HG03045 (cell line): ENCODE data around the gene MMP15.
"Not testable (repeated sequence)": the region's sequence is repeated elsewhere in the genome, so short reads cannot be mapped to it uniquely, and the experiment has no call there.

Source experiments
- ATAC-seq: cut with Tn5 transposase; IDR thresholded peaks from one replicate; pipeline ENCODE4 v1.9.1; 2021; ENCODE audit warnings: mild to moderate bottlenecking, moderate library complexity; ENCODE audit not compliant: unreplicated experiment

The MMP15 gene

DNA sequence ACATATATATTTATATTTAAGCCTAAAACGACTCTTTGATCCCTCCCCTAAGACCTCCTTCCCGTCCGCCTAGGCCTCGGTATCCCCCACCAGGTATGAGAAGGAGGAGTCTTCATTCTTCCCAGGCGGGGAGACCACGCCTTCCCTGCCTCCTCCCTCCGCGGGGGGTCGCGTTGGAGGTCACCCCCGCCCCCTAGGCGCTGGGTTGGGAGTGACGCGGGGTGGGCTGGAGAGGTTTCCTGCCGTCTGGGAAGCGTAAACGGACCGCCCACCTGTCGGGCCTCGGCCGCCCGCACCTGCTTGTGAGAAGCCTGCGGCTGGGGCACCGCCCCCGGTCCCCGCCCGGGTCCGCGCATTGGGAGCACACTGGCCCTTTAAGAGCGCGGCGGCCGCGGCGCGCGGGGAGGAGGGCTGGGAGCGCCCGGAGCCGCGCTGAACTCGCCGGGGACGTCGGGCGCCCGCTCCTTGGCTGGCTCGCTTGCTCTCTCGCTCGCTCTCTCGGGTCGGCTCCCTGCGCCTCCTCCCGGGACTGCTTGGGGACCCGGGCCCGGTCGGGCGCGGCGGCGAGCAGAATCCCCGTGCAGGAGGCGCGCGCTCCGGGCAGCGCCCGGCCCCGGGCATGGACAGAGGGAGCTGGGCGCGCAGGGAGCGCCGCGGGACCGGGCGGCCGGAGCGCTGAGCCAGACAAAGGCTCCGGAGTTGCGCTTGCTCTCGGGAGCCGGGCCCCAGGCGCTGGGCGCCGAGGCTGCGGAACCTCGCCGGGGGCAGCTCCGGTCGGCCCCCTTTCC lies at the start of gene MMP15:
TSS of gene MMP15 (plus strand) at position 404 of the 788 bp plus-strand sequence. CDS start 597 bp downstream, outside the sequence.
- ATAC-seq = peak; percentile 54

GRCh38 chr16:57976331-57976796 lies 49.2 kb upstream of the MMP15 start:
- ATAC-seq = no peak

GRCh38 chr16:57977418-57978069 lies 48.0 kb upstream of the MMP15 start:
- no peak for ATAC-seq

- ATAC-seq = not testable (repeated sequence)
Measured at GRCh38 chr16:57978070-57978465, 47.5 kb upstream of the MMP15 start.

- no peak for ATAC-seq
Measured at GRCh38 chr16:57979006-57979585, 46.5 kb upstream of the MMP15 start.

DNA sequence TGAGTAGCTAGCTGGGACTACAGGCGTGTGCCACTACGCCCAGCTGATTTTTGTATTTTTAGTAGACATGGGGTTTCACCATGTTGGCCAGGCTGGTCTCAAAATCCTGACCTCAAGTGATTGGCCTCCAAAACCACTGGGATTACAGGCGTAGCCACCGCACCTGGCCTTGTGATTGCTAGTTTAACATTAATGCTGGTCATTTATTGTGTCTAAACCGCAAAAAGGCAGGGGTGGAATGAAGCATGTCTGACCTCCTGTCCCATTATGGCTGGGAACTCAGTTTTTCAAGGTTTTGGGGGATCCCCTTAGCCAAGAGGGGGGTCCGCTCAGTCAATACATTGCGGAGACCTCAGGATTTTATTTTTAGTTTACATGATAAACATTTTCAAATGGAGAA lies 43.9 kb upstream of the MMP15 start:
- no peak for ATAC-seq

DNA sequence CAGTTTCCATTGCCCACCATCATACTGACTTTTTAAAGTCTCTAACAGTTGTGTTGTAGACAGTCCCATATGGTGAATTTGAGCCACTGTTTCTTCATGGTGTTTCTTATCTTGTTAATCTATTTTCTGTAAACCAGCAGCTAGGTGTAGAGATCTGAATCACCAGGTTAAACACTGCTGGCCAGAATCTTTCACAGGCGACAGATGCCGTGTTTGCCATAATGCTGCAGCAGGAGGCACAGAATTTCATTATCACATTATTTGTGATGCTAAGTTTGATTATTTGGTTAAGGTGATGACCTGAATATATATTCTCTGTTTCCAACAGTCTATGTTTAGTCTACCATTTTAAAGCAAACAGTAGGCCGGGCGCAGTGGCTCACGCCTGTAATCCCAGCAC lies 43.2 kb upstream of the MMP15 start:
- ATAC-seq = no peak

DNA sequence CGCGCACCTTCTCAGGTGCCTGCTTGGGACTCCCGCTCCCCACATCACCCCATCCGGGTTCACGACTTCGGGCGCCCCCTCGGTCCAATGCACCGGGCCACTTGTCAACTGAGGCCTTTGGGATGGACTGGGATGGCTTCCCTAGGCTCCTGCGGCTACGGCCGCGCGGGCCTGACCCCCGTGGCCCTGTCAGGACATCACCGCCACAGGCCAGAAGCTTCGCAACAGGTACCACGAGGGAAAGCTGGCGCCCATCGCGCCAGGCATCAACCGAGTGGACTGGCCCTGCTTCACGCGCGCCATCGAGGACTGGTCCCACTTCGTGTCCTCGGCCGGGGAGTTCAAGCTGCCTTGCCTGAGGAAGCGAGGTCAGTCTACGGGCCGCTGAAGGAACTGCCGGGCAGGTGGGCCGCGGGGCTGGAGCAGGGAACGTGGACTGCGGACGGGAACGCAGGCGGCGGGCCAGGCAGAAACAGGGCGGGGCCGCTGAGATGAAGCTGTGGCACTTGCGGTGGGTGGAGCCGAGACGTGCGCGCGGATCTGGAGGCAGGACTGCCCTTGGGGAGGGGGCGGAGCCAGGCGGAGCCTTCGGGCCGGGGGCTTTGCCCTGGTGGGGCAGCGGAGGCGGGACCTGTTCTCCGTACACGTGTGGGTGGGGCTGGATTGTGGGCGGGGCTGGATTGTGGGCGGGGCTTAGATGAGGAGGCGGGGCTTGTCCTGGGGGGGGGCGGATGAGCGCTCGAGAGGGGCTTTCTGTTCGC lies 40.9 kb upstream of the MMP15 start:
- ATAC-seq = peak; percentile 69

GRCh38 chr16:57985204-57986181 lies 40.1 kb upstream of the MMP15 start:
- no peak for ATAC-seq

DNA sequence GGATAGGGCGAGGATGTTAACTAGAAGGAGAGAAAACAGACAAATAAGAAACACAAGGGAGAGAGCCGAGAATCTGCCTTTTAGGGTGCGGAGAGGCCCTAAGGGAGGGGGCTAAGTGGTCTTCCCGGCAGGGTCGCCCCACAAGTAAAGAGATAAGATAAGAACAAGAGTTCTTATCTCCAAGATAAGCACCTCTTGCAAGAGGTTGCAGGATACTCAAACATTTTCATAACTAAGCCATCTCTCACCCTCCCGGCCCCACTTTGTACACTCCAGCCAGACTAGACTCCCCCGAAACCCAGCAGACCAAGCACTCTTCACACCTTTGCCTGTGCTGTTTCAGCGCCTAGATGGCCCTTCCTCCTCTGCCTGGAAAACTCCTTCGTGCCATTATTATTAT lies 39.4 kb upstream of the MMP15 start:
- ATAC-seq = no peak

GRCh38 chr16:57987441-57988177 lies 37.9 kb upstream of the MMP15 start:
- no peak for ATAC-seq

DNA sequence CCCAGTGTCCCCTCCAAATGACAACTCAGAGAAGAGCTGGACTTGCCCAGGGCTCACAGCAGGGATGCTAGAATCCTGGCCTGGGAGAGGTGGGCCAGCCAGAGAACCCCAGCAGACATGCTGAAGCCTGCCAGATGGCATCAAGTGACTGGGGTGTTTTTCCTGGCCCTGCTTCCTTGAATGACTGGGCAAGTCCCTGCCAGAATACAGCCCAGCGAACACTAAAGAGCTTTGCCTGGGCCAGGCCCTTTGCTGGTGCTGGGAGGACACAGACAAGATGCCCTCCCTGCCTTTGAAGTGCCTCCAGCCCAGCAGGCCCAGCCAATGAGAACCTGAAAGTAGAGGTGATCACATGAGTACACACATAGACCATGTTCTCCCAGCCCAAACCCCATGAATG lies 36.6 kb upstream of the MMP15 start:
- no peak for ATAC-seq

GRCh38 chr16:57991551-57992059 lies 33.9 kb upstream of the MMP15 start:
- ATAC-seq = no peak

- ATAC-seq = no peak
Measured at GRCh38 chr16:57992084-57992483, 33.5 kb upstream of the MMP15 start.

GRCh38 chr16:57993438-57993837 lies 32.1 kb upstream of the MMP15 start:
- no peak for ATAC-seq

DNA sequence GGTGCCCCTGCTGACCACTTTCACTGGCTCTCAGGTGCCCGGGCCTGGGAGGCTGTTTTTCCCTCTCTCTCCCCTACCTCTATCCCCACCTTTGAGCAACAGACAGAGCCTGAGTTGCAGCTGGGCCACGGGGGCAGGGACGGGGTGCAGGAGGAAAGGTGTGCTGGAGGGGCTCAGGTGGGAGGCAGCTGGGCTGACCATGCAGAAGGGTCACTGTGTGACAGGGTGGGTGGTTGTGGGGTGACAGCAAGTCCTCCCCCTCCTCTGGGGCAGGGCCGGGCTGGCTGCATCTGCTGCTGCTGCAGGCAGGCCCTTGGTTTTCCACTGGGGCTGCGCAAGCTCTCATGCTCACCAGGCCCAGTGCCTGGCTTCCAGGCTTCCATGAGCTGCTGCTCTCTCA lies 31.7 kb upstream of the MMP15 start:
- no peak for ATAC-seq

DNA sequence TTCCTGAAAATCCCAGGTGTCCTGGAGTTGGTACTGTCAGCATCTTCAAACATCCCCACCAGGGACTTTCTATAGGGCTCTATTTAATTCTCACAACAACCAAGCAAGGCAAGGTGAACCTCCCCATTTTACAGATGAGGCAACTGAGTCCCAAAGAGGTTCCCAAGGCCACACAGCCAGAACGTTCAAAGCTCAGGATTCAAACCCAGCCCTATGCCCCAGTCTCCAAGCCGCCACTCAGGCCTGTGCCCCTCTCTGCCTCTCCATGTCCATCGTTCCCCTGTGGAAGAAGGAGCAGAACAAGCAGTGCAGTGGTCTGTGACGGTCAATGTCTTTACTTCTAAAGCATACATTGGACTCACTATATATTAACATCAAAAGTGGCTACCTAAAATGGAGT lies 31.2 kb upstream of the MMP15 start:
- ATAC-seq = no peak

DNA sequence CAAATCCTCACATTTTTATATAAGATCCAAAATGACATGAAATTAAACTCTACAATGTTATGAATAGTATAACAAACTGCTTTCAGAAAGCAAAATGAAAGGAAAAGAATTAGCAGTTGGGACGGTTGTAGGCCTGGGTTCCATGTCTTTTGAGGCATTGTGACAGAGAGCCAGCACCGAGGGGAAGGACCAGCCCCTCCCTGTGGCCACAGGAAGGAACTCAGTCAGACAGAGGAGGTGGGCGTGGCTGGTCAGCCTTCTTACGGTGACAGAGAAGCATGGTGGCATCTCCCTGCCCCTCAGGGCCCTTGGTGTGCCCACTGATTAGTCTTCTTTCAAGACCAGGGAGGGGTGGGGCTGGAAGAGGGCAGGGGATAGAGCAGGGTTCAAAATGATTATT lies 30.8 kb upstream of the MMP15 start:
- ATAC-seq = no peak

DNA sequence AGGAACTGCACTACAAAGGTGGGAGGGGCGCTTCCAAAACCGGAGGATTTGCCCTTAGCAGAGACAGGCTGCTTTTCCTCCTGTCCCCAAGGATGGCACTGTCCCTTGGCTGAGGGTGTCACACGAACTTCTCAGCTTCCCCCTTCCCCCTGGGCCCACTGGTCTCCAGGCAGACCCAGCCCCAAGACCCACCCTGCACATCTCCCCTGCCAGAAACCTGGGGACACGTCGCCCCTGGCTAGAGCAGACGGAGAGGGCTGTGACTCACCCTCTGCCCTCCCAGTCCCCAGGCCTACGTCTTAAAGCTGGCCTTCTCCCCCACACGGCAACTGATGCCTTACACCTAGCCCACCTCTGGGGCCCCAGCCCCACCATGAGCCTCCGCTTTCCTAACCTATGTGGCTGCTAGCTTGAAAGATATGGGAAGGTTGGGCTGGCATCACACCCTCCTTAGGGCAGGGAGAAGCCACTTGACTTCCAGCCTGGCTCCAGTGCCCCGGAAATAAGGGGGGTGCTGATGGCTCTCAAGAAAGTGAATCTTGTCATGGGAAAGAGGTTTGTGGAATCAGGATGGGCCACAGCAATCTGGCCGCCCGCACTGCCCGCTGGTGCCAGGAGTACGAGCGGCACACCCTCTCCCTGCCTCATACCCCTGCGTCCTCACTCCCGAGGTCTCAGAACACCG lies 29.7 kb upstream of the MMP15 start:
- ATAC-seq = no peak
